PC-3 (cell line): ENCODE measurements around the gene SF3A1. TPM values are rescaled to one million over a fixed set of nuclear protein-coding genes. Genes with fewer than 3 reads are reported as not detected.
A peak's percentile ranks its signal among the peaks of the same experiment; 100 is the strongest.

Experiments used
- ATAC-seq: fragments of 200-7000 bp; cut with Tn5 transposase; 2 replicates; pipeline ENCODE4 v1.9.1; 2020; ENCODE audit warnings: mild to moderate bottlenecking, moderate library complexity
- BruUV-seq: library from RNA; stranded (reverse); fragments of 400-500 nt; replicated peaks from 2 replicates; lab custom pipeline; 2021; lab: Mats Ljungman, UMichigan
- CTCF ChIA-PET: fragments of 300-600 bp; sonication (Branson Sonifier 250); formaldehyde crosslinking; loops from one replicate; lab custom pipeline; 2022; ENCODE audit warnings: antibody characterized with exemption; lab: Charles Lee
- POLR2A ChIA-PET: fragments of 300-600 bp; sonication (Branson Sonifier 250); formaldehyde crosslinking; loops from one replicate; lab custom pipeline; 2022; ENCODE audit warnings: antibody characterized with exemption; ENCODE audit not compliant: unreplicated experiment; lab: Charles Lee
- DNase-seq: peaks from one replicate; pipeline ENCODE4 v3.0.0-alpha.2; 2015
- H2AFZ ChIP-seq: fragments of 300-600 bp; sonication (generic); 2 replicates; pipeline ENCODE4 v1.6.0; 2016; ENCODE audit warnings: antibody characterized with exemption, low read length
- H3F3A ChIP-seq: fragments of 300-600 bp; sonication (generic); one replicate; pipeline ENCODE4 v1.6.0; 2017; ENCODE audit warnings: antibody characterized with exemption, low read length, control low read depth, mild to moderate bottlenecking; ENCODE audit not compliant: unreplicated experiment
- H3K27ac ChIP-seq: fragments of 300-600 bp; sonication (generic); 2 replicates; pipeline ENCODE4 v1.5.1; 2016; ENCODE audit warnings: mild to moderate bottlenecking, low read length
- H3K27me3 ChIP-seq: fragments of 300-600 bp; sonication (generic); 2 replicates; pipeline ENCODE4 v1.6.1; 2016; ENCODE audit warnings: low read length, mixed read lengths
- H3K36me3 ChIP-seq: fragments of 300-600 bp; sonication (generic); 2 replicates; pipeline ENCODE4 v1.6.1; 2016; ENCODE audit warnings: low read depth, mixed run types, low read length, mixed read lengths
- H3K4me1 ChIP-seq: fragments of 300-600 bp; sonication (generic); 2 replicates; pipeline ENCODE4 v1.5.1; 2016; ENCODE audit warnings: low read length; ENCODE audit not compliant: insufficient read depth
- H3K4me2 ChIP-seq: fragments of 300-600 bp; sonication (generic); 2 replicates; pipeline ENCODE4 v1.6.0; 2016; ENCODE audit warnings: low read length
- H3K4me3 ChIP-seq: fragments of 300-600 bp; sonication (generic); 2 replicates; pipeline ENCODE4 v1.5.1; 2016; ENCODE audit warnings: mild to moderate bottlenecking, low read length, mixed read lengths
- H3K79me2 ChIP-seq: fragments of 300-600 bp; sonication (generic); 2 replicates; pipeline ENCODE4 v1.6.1; 2017; ENCODE audit warnings: low read length, mixed read lengths
- H3K9ac ChIP-seq: fragments of 300-600 bp; sonication (generic); 2 replicates; pipeline ENCODE4 v1.6.0; 2016; ENCODE audit warnings: mild to moderate bottlenecking, low read length
- H3K9me2 ChIP-seq: fragments of 300-600 bp; sonication (generic); replicated peaks from 2 replicates; pipeline ENCODE4 v1.6.1; 2016; ENCODE audit warnings: mixed run types, low read length, mixed read lengths
- H3K9me3 ChIP-seq: fragments of 300-600 bp; sonication (generic); 2 replicates; pipeline ENCODE4 v1.6.1; 2016; ENCODE audit warnings: low read length, mixed read lengths
- H4K20me1 ChIP-seq: fragments of 300-600 bp; sonication (generic); 2 replicates; pipeline ENCODE4 v1.6.1; 2016; ENCODE audit warnings: low read length, mixed read lengths
- EZH2phosphoT487 ChIP-seq: fragments of 300-600 bp; sonication (generic); IDR thresholded peaks from 2 replicates; pipeline ENCODE4 v1.6.1; 2018; ENCODE audit warnings: mild to moderate bottlenecking, antibody characterized with exemption, low read length, borderline replicate concordance
- intact Hi-C: fragments of 100-400 bp; cut with micrococcal nuclease; formaldehyde crosslinking; loops from 2 replicates; pipeline ENCODE4 v1.9.0; 2023
- total RNA-seq: library from RNA; depleted of rRNA; stranded (reverse); fragments of >200 nt; gene quantifications from 2 replicates; pipeline ENCODE4 v1.2.3, GENCODE V29; 2014
- TF ChIP-seq, protein P1 (sequence below): fragments of 300-600 bp; sonication (generic); conservative IDR thresholded peaks from 2 replicates; pipeline ENCODE4 v1.5.1; 2017; ENCODE audit warnings: antibody characterized with exemption, low read depth, mild to moderate bottlenecking, low read length

The SF3A1 gene
- total RNA-seq, 1 experiment from 2014 or later, result 59.2 TPM

DNA sequence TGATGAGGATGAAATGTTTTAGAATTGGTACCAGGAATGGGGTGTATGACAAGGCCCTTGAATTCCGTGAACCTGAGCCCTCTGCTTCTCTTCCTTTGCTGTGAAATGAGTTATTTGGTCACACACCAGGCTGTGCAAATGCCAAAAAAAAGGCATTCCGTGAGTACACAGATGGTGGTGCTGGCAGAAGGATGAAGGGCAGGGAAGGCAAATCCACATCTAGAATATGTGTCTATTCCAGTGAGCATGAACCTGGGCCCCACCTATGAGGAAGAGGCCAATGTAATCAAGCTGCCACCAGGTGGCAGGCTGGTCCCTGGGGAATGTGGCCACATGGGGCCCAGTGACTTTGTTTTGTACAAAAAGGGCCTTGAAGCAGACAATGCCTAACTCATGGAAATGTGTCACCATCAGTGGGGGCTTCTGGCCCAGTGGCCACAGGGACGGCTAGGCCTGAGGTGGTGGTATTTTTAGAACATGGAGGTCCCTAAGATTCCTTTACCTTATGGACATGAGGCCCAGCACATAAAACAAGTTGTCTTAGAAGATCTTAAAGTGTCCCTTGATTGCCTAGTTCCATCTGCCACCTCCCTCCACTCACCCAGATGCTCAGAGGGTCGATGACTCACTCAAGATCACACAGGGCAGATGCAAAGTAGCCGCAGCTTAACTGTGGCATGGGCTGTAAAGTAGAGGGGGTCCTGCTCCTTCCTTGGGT lies 34.4 kb upstream of the SF3A1 start:
- no peak for TF ChIP-seq EZH2phosphoT487
- TF ChIP-seq, protein P1, sequence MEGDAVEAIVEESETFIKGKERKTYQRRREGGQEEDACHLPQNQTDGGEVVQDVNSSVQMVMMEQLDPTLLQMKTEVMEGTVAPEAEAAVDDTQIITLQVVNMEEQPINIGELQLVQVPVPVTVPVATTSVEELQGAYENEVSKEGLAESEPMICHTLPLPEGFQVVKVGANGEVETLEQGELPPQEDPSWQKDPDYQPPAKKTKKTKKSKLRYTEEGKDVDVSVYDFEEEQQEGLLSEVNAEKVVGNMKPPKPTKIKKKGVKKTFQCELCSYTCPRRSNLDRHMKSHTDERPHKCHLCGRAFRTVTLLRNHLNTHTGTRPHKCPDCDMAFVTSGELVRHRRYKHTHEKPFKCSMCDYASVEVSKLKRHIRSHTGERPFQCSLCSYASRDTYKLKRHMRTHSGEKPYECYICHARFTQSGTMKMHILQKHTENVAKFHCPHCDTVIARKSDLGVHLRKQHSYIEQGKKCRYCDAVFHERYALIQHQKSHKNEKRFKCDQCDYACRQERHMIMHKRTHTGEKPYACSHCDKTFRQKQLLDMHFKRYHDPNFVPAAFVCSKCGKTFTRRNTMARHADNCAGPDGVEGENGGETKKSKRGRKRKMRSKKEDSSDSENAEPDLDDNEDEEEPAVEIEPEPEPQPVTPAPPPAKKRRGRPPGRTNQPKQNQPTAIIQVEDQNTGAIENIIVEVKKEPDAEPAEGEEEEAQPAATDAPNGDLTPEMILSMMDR, result peak; percentile 75
- Histone ChIP-seq H4K20me1 (no peaks in the 10 kb centered on the region), H3K27me3 (no peaks in the 10 kb centered on the region), H3K4me1 (peaks cover 7% of the 10 kb centered on the region; the same call in 1 of the 2 replicates), H3K9ac (no peak overlapping the region), H3K4me2 (no peak overlapping the region), H3K27ac (no peak overlapping the region), H3K4me3 (no peak overlapping the region), H2AFZ (no peak overlapping the region), H3K36me3 (no peaks in the 10 kb centered on the region), H3K9me3 (no peaks in the 10 kb centered on the region), H3F3A (no peaks in the 10 kb centered on the region), H3K79me2 (no peaks in the 10 kb centered on the region), H3K9me2 (no peaks in the 10 kb centered on the region)
- intact Hi-C loops, result loop anchor here (1.0 kb wide), 2 partner anchors 35 to 94 kb away; no protein-coding TSS in a partner anchor
- DNase-seq, result peak; percentile 77
- CTCF ChIA-PET, result no interaction called here
- POLR2A ChIA-PET, result no interaction called here
- ATAC-seq, result peak; percentile 25; the same call in 1 of the 2 replicates
- BruUV-seq, result no TSS peak

- peak; percentile 80 for DNase-seq
- no peaks in the 10 kb centered on the region for H3F3A ChIP-seq
- H2AFZ ChIP-seq, result peak within 1 kb of the TSS; percentile 85
- H3K27me3 ChIP-seq, result no peaks in the 10 kb centered on the region
- no peaks in the 10 kb centered on the region for H3K9me3 ChIP-seq
- no peaks in the 10 kb centered on the region for H3K79me2 ChIP-seq
- BruUV-seq, result no TSS peak
- H3K9me2 ChIP-seq, result no peaks in the 10 kb centered on the region
- H3K4me2 ChIP-seq, result peak within 1 kb of the TSS; percentile 95
- H3K4me3 ChIP-seq, result peak within 1 kb of the TSS; percentile 76
- peak; percentile 89 for ATAC-seq
- POLR2A ChIA-PET, result no interaction called here
- no peaks in the 10 kb centered on the region for H3K36me3 ChIP-seq
- no peaks in the 10 kb centered on the region for H4K20me1 ChIP-seq
- H3K4me1 ChIP-seq, result peaks cover 8% of the 10 kb centered on the region; the same call in 1 of the 2 replicates
- H3K9ac ChIP-seq, result peak within 1 kb of the TSS; percentile 76
- intact Hi-C loops, result no loop called here
- no peak within 1 kb of the TSS for H3K27ac ChIP-seq
- CTCF ChIA-PET, result interaction anchor here (0.6 to 1.0 kb wide), 6 partner anchors 30 to 1312 kb away, joined by 3 to 21 read pairs (median 6); partner anchors contain the start of genes CCDC157 and SF3A1
- TF ChIP-seq EZH2phosphoT487, result no peak
- TF ChIP-seq, protein P1, result peak; percentile 71
Measured at GRCh38 chr22:30386960-30387827, 30.5 kb upstream of the SF3A1 start, which contains the start of gene RNF215. Gene RNF215, minus strand, starts transcription at chr22:30387411. Its CDS starts 98 bp downstream, at chr22:30387313.
